DOHH2 (cell line): Measurements from ENCODE around the gene KIAA1549.

Experiments
- EZH2phosphoT487 ChIP-seq: fragments of 200-600 bp; sonication (generic); IDR thresholded peaks from 2 replicates; pipeline ENCODE4 v1.6.1; 2017; ENCODE audit warnings: borderline replicate concordance, mild to moderate bottlenecking, antibody characterized with exemption, low read length, moderate library complexity, mixed read lengths
- TF ChIP-seq, protein P1 (sequence below): fragments of 200-600 bp; sonication (generic); IDR thresholded peaks from one replicate; pipeline ENCODE4 v1.5.1; 2014; ENCODE audit warnings: antibody characterized with exemption, mild to moderate bottlenecking, low read depth, low read length; ENCODE audit not compliant: poor library complexity, severe bottlenecking

DNA sequence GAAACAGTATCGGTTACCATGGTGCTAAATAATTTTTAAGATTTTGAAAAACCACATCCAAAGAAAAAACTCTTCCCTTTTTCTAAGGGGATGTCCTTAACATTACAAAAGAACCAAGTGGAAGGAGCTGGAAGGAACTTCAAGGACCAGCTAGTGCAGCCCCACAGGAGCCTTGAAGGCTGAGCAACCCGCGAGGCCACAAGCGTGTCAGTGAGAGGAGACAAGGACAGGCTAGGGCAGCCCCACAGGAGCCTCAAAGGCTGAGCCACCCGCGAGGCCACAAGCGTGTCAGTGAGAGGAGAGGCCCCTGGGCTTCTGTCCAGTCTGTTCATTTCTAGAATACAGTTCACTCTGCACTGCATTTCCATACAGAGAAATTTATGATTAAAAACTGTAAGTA lies 103.1 kb downstream of the KIAA1549 start:
- TF ChIP-seq, protein P1, sequence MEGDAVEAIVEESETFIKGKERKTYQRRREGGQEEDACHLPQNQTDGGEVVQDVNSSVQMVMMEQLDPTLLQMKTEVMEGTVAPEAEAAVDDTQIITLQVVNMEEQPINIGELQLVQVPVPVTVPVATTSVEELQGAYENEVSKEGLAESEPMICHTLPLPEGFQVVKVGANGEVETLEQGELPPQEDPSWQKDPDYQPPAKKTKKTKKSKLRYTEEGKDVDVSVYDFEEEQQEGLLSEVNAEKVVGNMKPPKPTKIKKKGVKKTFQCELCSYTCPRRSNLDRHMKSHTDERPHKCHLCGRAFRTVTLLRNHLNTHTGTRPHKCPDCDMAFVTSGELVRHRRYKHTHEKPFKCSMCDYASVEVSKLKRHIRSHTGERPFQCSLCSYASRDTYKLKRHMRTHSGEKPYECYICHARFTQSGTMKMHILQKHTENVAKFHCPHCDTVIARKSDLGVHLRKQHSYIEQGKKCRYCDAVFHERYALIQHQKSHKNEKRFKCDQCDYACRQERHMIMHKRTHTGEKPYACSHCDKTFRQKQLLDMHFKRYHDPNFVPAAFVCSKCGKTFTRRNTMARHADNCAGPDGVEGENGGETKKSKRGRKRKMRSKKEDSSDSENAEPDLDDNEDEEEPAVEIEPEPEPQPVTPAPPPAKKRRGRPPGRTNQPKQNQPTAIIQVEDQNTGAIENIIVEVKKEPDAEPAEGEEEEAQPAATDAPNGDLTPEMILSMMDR = no peak
- TF ChIP-seq EZH2phosphoT487 = no peak
